ENCODE measurements around the gene WBP11.

DNA sequence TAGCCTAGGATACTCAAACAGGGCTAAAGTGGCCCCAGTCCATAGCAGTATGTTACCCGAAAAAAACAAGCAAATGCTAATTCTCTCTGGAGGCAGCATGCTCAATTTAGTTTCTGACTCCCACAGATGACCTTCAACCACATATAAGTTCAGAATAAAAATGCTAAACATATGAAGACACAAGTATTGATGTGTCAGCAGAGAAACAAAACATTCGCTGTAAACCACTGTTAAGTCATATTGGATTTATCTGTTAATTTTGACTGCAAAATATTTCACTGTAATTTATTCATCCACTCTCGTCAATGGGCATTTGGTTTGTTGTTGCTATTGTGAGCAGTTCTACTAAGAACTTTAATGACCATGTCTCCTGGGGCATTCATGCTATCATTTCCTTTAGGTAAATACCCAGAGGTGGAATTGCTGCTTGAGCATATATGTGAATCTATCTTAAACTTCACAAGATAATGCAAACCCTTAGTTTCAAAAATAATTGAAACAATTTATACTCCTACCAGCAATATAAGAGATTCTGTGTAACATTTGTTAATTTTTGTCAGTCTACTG, 36.5 kb downstream of the WBP11 start:
- TF ChIP-seq, protein P1, sequence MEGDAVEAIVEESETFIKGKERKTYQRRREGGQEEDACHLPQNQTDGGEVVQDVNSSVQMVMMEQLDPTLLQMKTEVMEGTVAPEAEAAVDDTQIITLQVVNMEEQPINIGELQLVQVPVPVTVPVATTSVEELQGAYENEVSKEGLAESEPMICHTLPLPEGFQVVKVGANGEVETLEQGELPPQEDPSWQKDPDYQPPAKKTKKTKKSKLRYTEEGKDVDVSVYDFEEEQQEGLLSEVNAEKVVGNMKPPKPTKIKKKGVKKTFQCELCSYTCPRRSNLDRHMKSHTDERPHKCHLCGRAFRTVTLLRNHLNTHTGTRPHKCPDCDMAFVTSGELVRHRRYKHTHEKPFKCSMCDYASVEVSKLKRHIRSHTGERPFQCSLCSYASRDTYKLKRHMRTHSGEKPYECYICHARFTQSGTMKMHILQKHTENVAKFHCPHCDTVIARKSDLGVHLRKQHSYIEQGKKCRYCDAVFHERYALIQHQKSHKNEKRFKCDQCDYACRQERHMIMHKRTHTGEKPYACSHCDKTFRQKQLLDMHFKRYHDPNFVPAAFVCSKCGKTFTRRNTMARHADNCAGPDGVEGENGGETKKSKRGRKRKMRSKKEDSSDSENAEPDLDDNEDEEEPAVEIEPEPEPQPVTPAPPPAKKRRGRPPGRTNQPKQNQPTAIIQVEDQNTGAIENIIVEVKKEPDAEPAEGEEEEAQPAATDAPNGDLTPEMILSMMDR (IDR thresholded peaks at IDR 0.05): no peak
- TF ChIP-seq EP300 (IDR thresholded peaks at IDR 0.05): no peak
- no peak for TF ChIP-seq POLR2AphosphoS5 (IDR thresholded peaks at IDR 0.05)

Data from gastroesophageal sphincter (tissue), 3 donors.